Stimulated activated CD8-positive, alpha-beta memory T cell treated with anti-CD3 and anti-CD28 coated beads, Interleukin-7, amount 100 ng/mL, for 4 hours (primary cell): Measurements from ENCODE around the gene BPIFA2.
"Not testable (repeated sequence)": the region's sequence is repeated elsewhere in the genome, so short reads cannot be mapped to it uniquely, and the experiment has no call there.

Experiments
- DNase-seq, 2 donors: peaks; one replicate each; pipeline ENCODE4 v3.0.0-alpha.2; 2020; ENCODE audit warnings: low read depth in 2 of 2

BPIFA2 gene

GRCh38 chr20:33160681-33161080 lies 7.3 kb upstream of the BPIFA2 start:
- no peak for DNase-seq

GRCh38 chr20:33162313-33162712 lies 5.6 kb upstream of the BPIFA2 start:
- no peak for DNase-seq

- DNase-seq = no peak
Observed at GRCh38 chr20:33162753-33163152, 5.2 kb upstream of the BPIFA2 start.

- no peak for DNase-seq
Observed at GRCh38 chr20:33163856-33164762, 3.9 kb upstream of the BPIFA2 start.

GRCh38 chr20:33164763-33165095 lies 3.2 kb upstream of the BPIFA2 start:
- no peak for DNase-seq

- DNase-seq = no peak
Observed at GRCh38 chr20:33165416-33166055, 2.4 kb upstream of the BPIFA2 start.

GRCh38 chr20:33166533-33167113 lies 1.3 kb upstream of the BPIFA2 start:
- DNase-seq = no peak

GRCh38 chr20:33169176-33169794 lies 1.3 kb downstream of the BPIFA2 start:
- no peak for DNase-seq

GRCh38 chr20:33172781-33173180 lies 4.8 kb downstream of the BPIFA2 start:
- no peak for DNase-seq

GRCh38 chr20:33175123-33175522 lies 7.2 kb downstream of the BPIFA2 start:
- no peak for DNase-seq

- no peak for DNase-seq
Observed at GRCh38 chr20:33176101-33176500, 8.1 kb downstream of the BPIFA2 start.

- DNase-seq = no peak
Observed at GRCh38 chr20:33177866-33178265, 9.9 kb downstream of the BPIFA2 start.

- no peak for DNase-seq
Observed at GRCh38 chr20:33178726-33179125, 10.8 kb downstream of the BPIFA2 start.

- no peak for DNase-seq
Observed at GRCh38 chr20:33180169-33180568, 12.2 kb downstream of the BPIFA2 start.

- no peak for DNase-seq
Observed at GRCh38 chr20:33181482-33182093, 13.6 kb downstream of the BPIFA2 start.

- DNase-seq = no peak
Observed at GRCh38 chr20:33183312-33183711, 15.4 kb downstream of the BPIFA2 start.

GRCh38 chr20:33185031-33185590 lies 17.2 kb downstream of the BPIFA2 start:
- DNase-seq = not testable (repeated sequence)

GRCh38 chr20:33187491-33187890 lies 19.5 kb downstream of the BPIFA2 start:
- DNase-seq = no peak

- no peak for DNase-seq
Observed at GRCh38 chr20:33188421-33188820, 20.5 kb downstream of the BPIFA2 start.

GRCh38 chr20:33191484-33191883 lies 23.5 kb downstream of the BPIFA2 start:
- no peak for DNase-seq

- no peak for DNase-seq
Observed at GRCh38 chr20:33191955-33192354, 24.0 kb downstream of the BPIFA2 start.
